GM12872 (cell line): ENCODE results near the gene SERPINI2.

Experiments
- CTCF ChIP-seq: IDR thresholded peaks from 3 replicates; pipeline ENCODE4 v1.5.1; 2011; ENCODE audit warnings: low read depth, mild to moderate bottlenecking, low read length, moderate library complexity; ENCODE audit not compliant: insufficient read depth

Gene SERPINI2

GRCh38 chr3:167396075-167396474 is 77.8 kb downstream of the SERPINI2 start:
- TF ChIP-seq CTCF: no peak

- no peak for TF ChIP-seq CTCF
Observed at GRCh38 chr3:167394003-167394402, 79.8 kb downstream of the SERPINI2 start.
